Astrocyte (in vitro differentiated cells and primary cell): Measurements from ENCODE around the gene ATG13.

ENCODE experiments used
- CTCF ChIP-seq: IDR thresholded peaks from 2 replicates; pipeline ENCODE4 v1.5.1; 2011; ENCODE audit warnings: low read depth, mild to moderate bottlenecking, inconsistent platforms, low read length, moderate library complexity; ENCODE audit not compliant: insufficient read depth
- EZH2 ChIP-seq: IDR thresholded peaks from 2 replicates; pipeline ENCODE4 v1.6.1; 2012; ENCODE audit warnings: mild to moderate bottlenecking, low read length, inconsistent platforms; ENCODE audit not compliant: insufficient read depth

GRCh38 chr11:46604796-46605195 lies 12.6 kb upstream of the ATG13 start:
- no peak for TF ChIP-seq CTCF
- no peak for TF ChIP-seq EZH2
